Esophagus mucosa (tissue), 1 donor: ENCODE results near the gene SPAAR. TPM values are rescaled to one million over a fixed set of nuclear protein-coding genes. Genes with fewer than 3 reads are reported as not detected.
A peak's percentile ranks its signal among the peaks of the same experiment; 100 is the strongest.
"Not testable (repeated sequence)": the region's sequence is repeated elsewhere in the genome, so short reads cannot be mapped to it uniquely, and the experiment has no call there.

ENCODE experiments used
- ATAC-seq: fragments of 200-7000 bp; cut with Tn5 transposase; one replicate; pipeline ENCODE4 v1.9.1; 2020
- total RNA-seq: library from RNA; stranded (reverse); gene quantifications from one replicate; pipeline ENCODE4 v1.2.4, GENCODE V29; 2023
- donor health status: DM: yes; HTN: yes; CAD: no.

The SPAAR gene
- total RNA-seq, 1 donor from 2014 or later: 0.16 TPM

GRCh38 chr9:35905051-35905781, 4.1 kb upstream of the SPAAR start:
- no peak for ATAC-seq

DNA sequence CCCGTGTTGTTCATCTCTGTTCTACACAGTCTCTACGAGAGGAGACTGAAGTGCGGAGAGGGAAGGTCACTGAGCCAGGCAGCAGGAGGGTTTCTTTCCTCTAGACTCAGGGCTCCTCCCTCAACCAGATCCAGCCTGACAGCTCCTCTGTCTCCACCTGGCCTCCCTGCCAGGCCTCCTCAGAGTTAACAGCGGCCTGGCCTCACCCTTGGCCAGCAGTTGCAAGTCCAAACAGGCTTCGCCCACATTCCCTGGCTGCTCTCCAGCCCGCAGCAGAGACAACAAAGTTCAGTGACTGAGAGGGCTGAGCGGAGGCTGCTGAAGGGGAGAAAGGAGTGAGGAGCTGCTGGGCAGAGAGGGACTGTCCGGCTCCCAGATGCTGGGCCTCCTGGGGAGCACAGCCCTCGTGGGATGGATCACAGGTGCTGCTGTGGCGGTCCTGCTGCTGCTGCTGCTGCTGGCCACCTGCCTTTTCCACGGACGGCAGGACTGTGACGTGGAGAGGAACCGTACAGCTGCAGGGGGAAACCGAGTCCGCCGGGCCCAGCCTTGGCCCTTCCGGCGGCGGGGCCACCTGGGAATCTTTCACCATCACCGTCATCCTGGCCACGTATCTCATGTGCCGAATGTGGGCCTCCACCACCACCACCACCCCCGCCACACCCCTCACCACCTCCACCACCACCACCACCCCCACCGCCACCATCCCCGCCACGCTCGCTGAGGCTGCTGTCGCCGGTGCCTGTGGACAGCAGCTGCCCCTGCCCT, 3.2 kb upstream of the SPAAR start, which contains the start of gene HRCT1:
HRCT1 (plus strand) TSS at position 291 of the 768 bp plus-strand sequence; CDS start at position 377, 86 bp downstream.
- ATAC-seq: peak; percentile 60

DNA sequence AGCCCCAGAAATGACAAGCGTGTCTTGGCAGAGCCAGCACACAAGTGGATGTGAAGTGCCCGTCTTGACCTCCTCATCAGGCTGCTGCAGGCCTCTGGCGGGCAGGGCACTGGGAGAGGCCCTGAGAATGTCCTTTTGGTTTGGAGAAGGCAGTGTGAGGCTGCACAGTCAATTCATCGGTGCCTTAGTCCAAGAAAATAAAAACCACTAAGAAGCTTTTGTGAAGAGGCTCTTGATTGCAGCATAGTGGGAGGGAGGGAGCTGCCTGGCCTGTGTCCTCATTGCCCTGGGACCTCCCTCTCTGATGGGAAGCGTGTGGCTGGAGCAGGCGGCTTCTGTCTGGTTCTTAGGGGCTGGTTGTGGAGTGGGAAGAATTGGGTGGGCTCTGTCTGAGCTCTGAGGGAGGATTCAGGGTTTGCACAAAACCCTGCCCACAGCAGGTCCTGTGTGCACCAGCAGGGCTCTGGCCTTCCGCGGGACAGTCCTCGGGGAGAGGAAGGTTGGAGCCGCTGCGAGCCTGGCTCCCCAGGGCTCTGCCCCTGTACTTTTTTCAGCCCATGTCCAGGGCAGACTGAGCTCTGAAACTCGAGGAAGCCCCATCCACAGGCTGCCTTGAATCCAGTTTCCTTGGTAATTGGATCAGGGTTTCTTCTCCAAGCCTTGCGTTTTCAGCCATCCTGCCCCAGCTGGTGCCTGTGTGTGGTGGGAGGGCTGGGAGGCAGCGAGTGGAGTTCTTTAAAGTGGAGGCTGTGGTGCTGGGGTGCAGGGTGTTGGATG, 2.2 kb upstream of the SPAAR start:
- no peak for ATAC-seq

GRCh38 chr9:35907711-35908503, 1.4 kb upstream of the SPAAR start:
- ATAC-seq: peak; percentile 39

- no peak for ATAC-seq
Observed at GRCh38 chr9:35908504-35909125, 675 bp upstream of the SPAAR start.

GRCh38 chr9:35909687-35910612, 660 bp downstream of the SPAAR start:
- no peak for ATAC-seq

DNA sequence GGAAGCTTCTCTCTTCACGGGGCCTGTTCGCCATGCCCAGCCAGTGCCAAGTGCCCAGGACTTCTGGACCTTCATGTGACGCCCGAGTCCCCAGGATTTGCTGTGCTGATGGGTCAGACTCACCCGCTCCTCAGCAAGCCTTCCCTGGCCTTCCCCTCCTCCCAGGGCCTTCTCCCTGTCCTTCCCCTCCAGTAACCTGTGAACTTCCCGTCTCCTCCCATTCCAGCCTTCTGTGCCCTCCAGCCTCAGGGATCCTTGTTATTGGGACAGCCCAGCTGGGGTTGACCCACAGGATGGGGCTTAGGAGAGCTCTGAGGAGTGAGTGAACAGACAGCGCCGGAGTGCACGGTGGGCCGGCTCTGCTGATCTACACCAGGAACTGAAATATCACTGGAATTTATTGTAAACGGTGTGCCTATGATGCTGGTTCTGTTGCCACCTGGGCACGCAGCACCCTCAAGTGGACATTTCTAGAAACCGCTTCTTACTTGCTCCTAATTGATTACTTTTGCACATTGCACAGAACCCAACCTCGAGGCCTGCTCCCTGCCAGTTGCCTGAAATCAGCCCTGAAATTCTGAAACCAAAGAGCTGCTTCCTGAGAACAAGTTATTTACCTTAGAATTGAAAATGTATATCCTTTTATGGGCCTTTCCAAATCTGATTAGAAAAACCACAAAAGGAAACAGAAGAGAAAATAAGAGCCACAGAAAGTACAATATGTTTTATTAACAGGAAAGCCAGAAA, 1.5 kb downstream of the SPAAR start:
- ATAC-seq: no peak

GRCh38 chr9:35911690-35912089, 2.4 kb downstream of the SPAAR start:
- no peak for ATAC-seq

DNA sequence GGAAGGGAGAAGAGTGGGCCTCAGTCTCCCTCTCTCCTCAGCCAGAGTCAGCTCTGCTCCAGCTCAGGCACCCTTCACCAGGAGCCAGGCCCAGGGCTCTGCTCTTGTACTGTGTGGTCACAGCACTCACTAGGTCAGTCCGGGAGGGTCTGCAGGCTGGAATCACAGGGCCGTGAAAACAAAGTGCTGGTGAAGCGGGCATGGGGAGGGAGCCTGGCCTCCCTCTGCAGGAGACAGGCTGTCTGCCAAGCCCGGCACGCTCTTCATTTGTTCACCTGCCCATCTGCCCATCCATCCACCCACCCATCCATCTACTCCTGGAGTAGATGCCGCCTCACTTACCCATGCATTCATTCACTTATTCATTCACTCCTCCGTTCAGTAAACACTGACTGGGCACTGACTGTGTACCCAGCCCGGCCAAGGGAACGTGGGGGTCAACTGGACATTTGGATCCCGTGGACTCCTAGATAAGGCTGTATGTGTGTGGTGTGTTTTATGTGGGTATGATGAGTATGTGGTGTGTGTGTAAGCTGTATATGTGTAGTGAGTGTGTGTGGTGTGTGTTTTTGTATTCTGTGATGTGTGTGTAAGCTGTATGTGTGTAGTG, 3.6 kb downstream of the SPAAR start:
- ATAC-seq: no peak

DNA sequence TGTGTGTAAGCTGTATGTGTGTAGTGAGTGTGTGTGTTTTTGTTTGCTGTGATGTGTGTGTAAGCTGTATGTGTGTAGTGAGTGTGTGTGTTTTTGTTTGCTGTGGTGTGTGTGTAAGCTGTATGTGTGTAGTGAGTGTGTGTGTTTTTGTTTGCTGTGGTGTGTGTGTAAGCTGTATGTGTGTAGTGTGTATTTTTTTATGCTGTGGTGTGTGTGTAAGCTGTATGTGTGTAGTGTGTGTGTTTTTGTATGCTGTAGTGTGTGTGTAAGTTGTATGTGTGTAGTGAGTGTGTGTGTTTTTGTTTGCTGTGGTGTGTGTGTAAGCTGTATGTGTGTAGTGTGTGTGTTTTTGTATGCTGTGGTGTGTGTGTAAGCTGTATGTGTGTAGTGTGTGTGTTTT, 4.1 kb downstream of the SPAAR start:
- ATAC-seq: not testable (repeated sequence)

- ATAC-seq: peak; percentile 65
Observed at GRCh38 chr9:35914301-35914807, 5.1 kb downstream of the SPAAR start.

GRCh38 chr9:35915681-35916294, 6.5 kb downstream of the SPAAR start:
- ATAC-seq: no peak

DNA sequence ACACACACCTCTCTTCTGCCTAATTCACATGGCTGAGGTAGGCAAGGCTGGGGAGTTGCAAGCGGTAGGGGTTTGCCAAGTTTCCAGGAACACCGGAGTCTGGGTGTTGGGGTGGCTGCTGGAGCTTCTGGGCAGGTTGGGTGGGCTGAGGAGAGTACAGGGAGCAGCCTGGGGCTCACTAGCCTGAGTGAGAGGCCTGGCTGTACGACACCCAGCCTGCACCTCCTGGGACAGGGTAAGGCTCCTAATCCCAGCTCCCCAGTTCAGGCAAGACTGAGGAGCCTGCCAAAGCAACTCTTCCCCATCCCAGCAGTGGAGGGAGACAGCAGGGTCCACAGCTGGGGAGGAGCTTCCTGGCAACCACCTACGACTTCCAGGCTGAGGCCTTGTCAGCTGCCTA, 8.0 kb downstream of the SPAAR start:
- no peak for ATAC-seq

- no peak for ATAC-seq
Observed at GRCh38 chr9:35918780-35919179, 9.5 kb downstream of the SPAAR start.

DNA sequence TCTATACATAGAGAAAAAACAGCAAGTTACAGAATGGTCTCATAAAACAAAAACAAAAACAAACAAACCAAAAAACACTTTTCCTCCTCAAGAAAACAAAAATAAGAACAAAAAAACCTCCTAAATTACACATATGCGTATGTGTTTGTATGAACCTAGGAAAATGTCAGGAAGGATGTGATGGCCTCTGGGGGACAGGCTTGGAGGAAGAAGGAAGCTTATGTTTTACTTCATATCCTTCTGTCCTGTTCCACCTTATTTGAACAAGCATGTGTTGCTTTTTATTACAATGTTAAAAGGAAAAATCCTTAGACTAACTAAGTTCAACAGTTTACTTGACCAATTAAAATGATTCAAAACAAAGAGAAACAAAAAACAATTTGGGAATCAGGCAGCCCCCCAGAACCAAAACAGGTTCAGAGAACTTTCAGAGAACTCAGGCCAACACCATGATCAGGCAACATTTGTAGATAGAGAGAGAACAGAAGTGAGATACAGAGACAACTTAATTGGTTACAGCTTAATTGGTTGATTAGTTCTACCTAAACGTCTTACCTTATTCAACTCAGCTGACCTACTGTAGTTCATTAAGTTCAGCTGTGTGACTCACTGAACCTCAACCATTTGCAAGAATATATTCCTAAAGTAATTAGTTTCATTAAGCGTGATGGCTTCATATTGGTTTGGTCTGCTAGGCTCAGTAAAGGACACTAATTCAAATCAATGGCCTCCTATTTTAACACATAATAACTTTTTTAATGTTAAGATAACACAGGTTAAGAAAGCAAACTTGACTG, 10.1 kb downstream of the SPAAR start:
- no peak for ATAC-seq

- ATAC-seq: no peak
Observed at GRCh38 chr9:35920051-35920620, 10.8 kb downstream of the SPAAR start.

GRCh38 chr9:35923598-35923926, 14.3 kb downstream of the SPAAR start:
- no peak for ATAC-seq
